RWPE2 (cell line): ENCODE measurements around the gene ERMAP.

Source experiments
- ATAC-seq: fragments of 200-7000 bp; cut with Tn5 transposase; 3 replicates; pipeline ENCODE4 v1.9.1; 2021; ENCODE audit warnings: low read depth
- DNase-seq: peaks from one replicate; pipeline ENCODE4 v3.0.0-alpha.2; 2020; ENCODE audit warnings: low spot score
- H3K27ac ChIP-seq: fragments of 450-650 bp; 2 replicates; pipeline ENCODE4 v1.5.1; 2017; ENCODE audit warnings: mild to moderate bottlenecking; ENCODE audit not compliant: poor library complexity, severe bottlenecking
- H3K27me3 ChIP-seq: fragments of 250-450 bp; sonication (Bioruptor Pico); 2 replicates; pipeline ENCODE4 v1.5.1; 2021; ENCODE audit warnings: mild to moderate bottlenecking, moderate library complexity; ENCODE audit not compliant: insufficient read depth, poor library complexity, severe bottlenecking
- H3K36me3 ChIP-seq: fragments of 250-450 bp; sonication (Bioruptor Pico); 2 replicates; pipeline ENCODE4 v1.5.1; 2020; ENCODE audit warnings: low read depth, mild to moderate bottlenecking, moderate library complexity
- H3K4me1 ChIP-seq: fragments of 250-450 bp; sonication (Bioruptor Pico); 2 replicates; pipeline ENCODE4 v1.5.1; 2021; ENCODE audit warnings: mild to moderate bottlenecking, moderate library complexity; ENCODE audit not compliant: insufficient read depth, poor library complexity, severe bottlenecking
- H3K4me3 ChIP-seq: fragments of 250-450 bp; sonication (Bioruptor Pico); 2 replicates; pipeline ENCODE4 v1.5.1; 2021; ENCODE audit warnings: mild to moderate bottlenecking, moderate library complexity; ENCODE audit not compliant: severe bottlenecking
- H3K9me3 ChIP-seq: fragments of 250-450 bp; sonication (Bioruptor Pico); 2 replicates; pipeline ENCODE4 v1.5.1; 2021; ENCODE audit warnings: mild to moderate bottlenecking, moderate library complexity; ENCODE audit not compliant: severe bottlenecking
- CTCF ChIP-seq: fragments of 450-650 bp; IDR thresholded peaks from one replicate; pipeline ENCODE4 v1.5.1; 2017; ENCODE audit warnings: mild to moderate bottlenecking, moderate library complexity; ENCODE audit not compliant: poor library complexity, severe bottlenecking

ERMAP gene

DNA sequence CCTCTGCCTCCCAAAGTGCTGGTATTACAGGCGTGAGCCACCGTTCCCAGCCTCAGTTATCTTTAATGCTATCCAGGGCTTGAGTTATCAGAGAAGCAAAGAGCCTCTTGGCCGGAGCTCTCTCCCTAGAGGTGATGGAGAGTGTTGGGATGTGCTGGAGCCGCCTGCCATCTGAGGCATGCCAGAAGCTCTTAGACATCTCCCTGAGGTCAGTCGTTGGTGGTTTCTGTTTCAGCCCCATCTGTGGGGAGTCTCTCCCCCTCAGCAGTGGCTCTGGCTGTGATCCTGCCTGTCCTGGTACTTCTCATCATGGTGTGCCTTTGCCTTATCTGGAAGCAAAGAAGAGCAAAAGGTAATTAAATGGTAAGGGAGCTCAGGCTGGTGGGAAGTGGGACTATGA is 17.9 kb downstream of the ERMAP start:
- no peak for DNase-seq
- no peaks in the 10 kb centered on the region for H3K27me3 ChIP-seq
- no peak overlapping the region for H3K4me3 ChIP-seq
- TF ChIP-seq CTCF = no peak
- no peak overlapping the region for H3K27ac ChIP-seq
- H3K9me3 ChIP-seq = no peaks in the 10 kb centered on the region
- no peak for ATAC-seq
- H3K4me1 ChIP-seq = no peaks in the 10 kb centered on the region
- no peaks in the 10 kb centered on the region for H3K36me3 ChIP-seq

- H3K4me1 ChIP-seq = no peaks in the 10 kb centered on the region
- H3K9me3 ChIP-seq = no peaks in the 10 kb centered on the region
- no peaks in the 10 kb centered on the region for H3K27me3 ChIP-seq
- no peak for DNase-seq
- TF ChIP-seq CTCF = no peak
- no peaks in the 10 kb centered on the region for H3K36me3 ChIP-seq
- H3K27ac ChIP-seq = no peak overlapping the region
- no peak for ATAC-seq
- H3K4me3 ChIP-seq = no peak overlapping the region
These were observed 18.5 kb downstream of the ERMAP start for GRCh38 chr1:42835422-42835821.

DNA sequence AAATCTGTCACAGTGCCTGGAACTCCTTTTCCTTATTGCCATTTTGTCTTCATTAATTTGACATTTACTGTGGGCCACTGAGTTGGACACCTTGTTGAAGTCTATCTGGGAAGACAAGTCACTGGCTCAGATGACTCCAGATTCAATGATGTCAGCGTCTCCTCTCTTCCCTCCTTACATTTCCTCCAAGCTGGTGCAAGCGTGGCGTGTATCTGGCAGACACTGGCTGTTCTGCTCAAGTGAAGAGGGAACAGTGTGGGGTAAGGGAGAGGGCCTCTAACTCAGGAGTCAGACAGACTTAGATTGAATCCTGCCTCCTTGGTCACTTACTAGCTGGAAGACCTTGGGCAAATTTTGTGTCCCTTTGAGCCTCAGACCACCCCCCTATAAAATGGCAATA is 20.8 kb downstream of the ERMAP start:
- H3K4me1 ChIP-seq = no peaks in the 10 kb centered on the region
- DNase-seq (no peak), ATAC-seq (no peak)
- no peak overlapping the region for H3K4me3 ChIP-seq
- no peaks in the 10 kb centered on the region for H3K27me3 ChIP-seq
- H3K27ac ChIP-seq = no peak overlapping the region
- no peaks in the 10 kb centered on the region for H3K36me3 ChIP-seq
- no peaks in the 10 kb centered on the region for H3K9me3 ChIP-seq
- TF ChIP-seq CTCF = no peak

DNA sequence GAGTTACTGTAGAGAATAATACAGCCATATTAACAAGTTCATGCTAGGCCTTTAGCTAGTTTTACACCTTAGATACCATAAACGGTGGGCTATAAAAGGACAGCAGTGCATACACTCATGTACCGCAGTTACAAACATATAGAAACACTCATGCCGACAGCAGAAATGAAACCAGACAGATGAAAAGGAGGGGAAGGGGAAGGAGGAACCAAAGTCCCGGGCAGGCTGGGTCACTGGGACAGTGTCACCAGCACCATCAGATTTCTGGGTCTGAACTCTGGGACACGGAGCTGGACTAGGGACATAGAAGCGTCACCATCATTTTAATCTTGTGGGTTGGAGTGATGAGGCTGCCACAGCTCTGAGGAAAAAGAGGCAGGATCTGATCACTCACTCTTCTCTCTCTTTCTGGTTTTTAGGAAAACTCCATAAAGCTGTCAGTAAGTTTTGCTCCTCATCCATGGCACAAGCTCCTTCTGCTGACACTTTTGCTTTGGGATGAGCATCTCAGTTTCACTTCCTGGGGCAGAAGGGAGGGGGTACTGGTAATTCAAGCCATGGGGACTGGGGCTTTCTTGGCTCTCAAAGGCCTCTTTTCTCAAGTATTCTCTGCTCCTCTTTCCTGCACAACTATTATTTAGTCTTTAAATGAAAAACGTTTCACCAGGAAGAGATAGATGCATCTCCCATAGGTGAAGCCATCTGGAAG is 21.7 kb downstream of the ERMAP start:
- no peaks in the 10 kb centered on the region for H3K27me3 ChIP-seq
- H3K36me3 ChIP-seq = no peaks in the 10 kb centered on the region
- no peaks in the 10 kb centered on the region for H3K9me3 ChIP-seq
- no peak for TF ChIP-seq CTCF
- H3K4me3 ChIP-seq = no peak overlapping the region
- ATAC-seq (no peak), DNase-seq (no peak)
- no peaks in the 10 kb centered on the region for H3K4me1 ChIP-seq
- H3K27ac ChIP-seq = no peak overlapping the region

GRCh38 chr1:42841010-42841409 is 24.1 kb downstream of the ERMAP start:
- Histone ChIP-seq H3K27me3 (no peaks in the 10 kb centered on the region), H3K4me1 (peaks cover 8% of the 10 kb centered on the region), H3K4me3 (no peak overlapping the region), H3K9me3 (no peaks in the 10 kb centered on the region), H3K27ac (no peak overlapping the region), H3K36me3 (no peaks in the 10 kb centered on the region)
- ATAC-seq = no peak
- no peak for TF ChIP-seq CTCF
- no peak for DNase-seq
